Neural progenitor cell (in vitro differentiated cells): ENCODE data around the gene KCTD16. TPM values are rescaled to one million over a fixed set of nuclear protein-coding genes. Genes with fewer than 3 reads are reported as not detected.

Experiments
- DNase-seq: peaks from one replicate; pipeline ENCODE4 v3.0.0-alpha.2; 2016; ENCODE audit warnings: low spot score
- H2AFZ ChIP-seq: fragments of 200-600 bp; sonication (generic); replicated peaks from 2 replicates; pipeline ENCODE4 v1.6.1; 2016; ENCODE audit warnings: antibody characterized with exemption
- H3F3A ChIP-seq: fragments of 200-600 bp; sonication (generic); 2 replicates; pipeline ENCODE4 v1.6.1; 2016; ENCODE audit warnings: antibody characterized with exemption, low read depth
- H3K27ac ChIP-seq: fragments of 200-600 bp; sonication (generic); 2 replicates; pipeline ENCODE4 v1.5.1; 2016; ENCODE audit warnings: mild to moderate bottlenecking
- H3K27me3 ChIP-seq: fragments of 200-600 bp; sonication (generic); 2 replicates; pipeline ENCODE4 v1.6.1; 2016; ENCODE audit warnings: mild to moderate bottlenecking, moderate library complexity
- H3K36me3 ChIP-seq: fragments of 200-600 bp; sonication (generic); 2 replicates; pipeline ENCODE4 v1.5.1; 2016
- H3K4me1 ChIP-seq: fragments of 200-600 bp; sonication (generic); 2 replicates; pipeline ENCODE4 v1.6.1; 2016; ENCODE audit warnings: mixed run types
- H3K4me2 ChIP-seq: fragments of 200-600 bp; sonication (generic); 2 replicates; pipeline ENCODE4 v1.6.1; 2016
- H3K4me3 ChIP-seq: fragments of 200-600 bp; sonication (generic); 2 replicates; pipeline ENCODE4 v1.5.1; 2016
- H3K79me2 ChIP-seq: fragments of 200-600 bp; sonication (generic); 2 replicates; pipeline ENCODE4 v1.6.1; 2016; ENCODE audit warnings: low read depth
- H3K9ac ChIP-seq: fragments of 200-600 bp; sonication (generic); 2 replicates; pipeline ENCODE4 v1.6.1; 2016
- H3K9me3 ChIP-seq: fragments of 200-600 bp; sonication (generic); 2 replicates; pipeline ENCODE4 v1.5.1; 2016; ENCODE audit warnings: low read depth
- H4K20me1 ChIP-seq: fragments of 200-600 bp; sonication (generic); 2 replicates; pipeline ENCODE4 v1.6.1; 2016; ENCODE audit warnings: low read depth
- H3K27ac Mint-ChIP-seq: 3 replicates; pipeline ENCODE4 v1.8.0; 2021; ENCODE audit warnings: mixed read lengths
- H3K27me3 Mint-ChIP-seq: 2 replicates; pipeline ENCODE4 v1.8.0; 2022; ENCODE audit warnings: low read depth, mild to moderate bottlenecking, inconsistent platforms, moderate library complexity, mixed read lengths; ENCODE audit not compliant: insufficient read depth
- H3K36me3 Mint-ChIP-seq: 3 replicates; pipeline ENCODE4 v1.8.0; 2021; ENCODE audit warnings: mixed read lengths
- H3K4me1 Mint-ChIP-seq: 3 replicates; pipeline ENCODE4 v1.8.0; 2021; ENCODE audit warnings: mixed read lengths
- H3K4me3 Mint-ChIP-seq: 3 replicates; pipeline ENCODE4 v1.8.0; 2021; ENCODE audit warnings: mild to moderate bottlenecking, moderate library complexity, mixed read lengths
- H3K9me3 Mint-ChIP-seq: 3 replicates; pipeline ENCODE4 v1.8.0; 2020; ENCODE audit warnings: mixed read lengths
- CTCF ChIP-seq: fragments of 200-600 bp; sonication (generic); IDR thresholded peaks from 2 replicates; pipeline ENCODE4 v1.5.1; 2017; ENCODE audit warnings: antibody characterized with exemption, mild to moderate bottlenecking
- EZH2 ChIP-seq: fragments of 200-600 bp; sonication (generic); IDR thresholded peaks from 2 replicates; pipeline ENCODE4 v1.6.1; 2017; ENCODE audit warnings: antibody characterized with exemption, mild to moderate bottlenecking, moderate library complexity
- EZH2phosphoT487 ChIP-seq: fragments of 200-600 bp; sonication (generic); IDR thresholded peaks from 2 replicates; pipeline ENCODE4 v1.6.1; 2017; ENCODE audit warnings: antibody characterized with exemption
- total RNA-seq: library from RNA; depleted of rRNA; stranded (reverse); fragments of >200 nt; gene quantifications from 2 replicates; pipeline ENCODE4 v1.2.3, GENCODE V29; 2015; ENCODE audit warnings: low replicate concordance

The KCTD16 gene
- total RNA-seq, 1 donor from 2014 or later, result 1.6 TPM

- no peaks in the 10 kb centered on the region for H3K9me3 ChIP-seq
- TF ChIP-seq CTCF (no peak), EZH2phosphoT487 (no peak), EZH2 (no peak)
- no peaks in the 10 kb centered on the region for H4K20me1 ChIP-seq
- H3K4me1 Mint-ChIP-seq, result no peaks in the 10 kb centered on the region
- no peak overlapping the region for H3K4me3 ChIP-seq
- H3K27me3 Mint-ChIP-seq, result no peaks in the 10 kb centered on the region
- H3F3A ChIP-seq, result no peaks in the 10 kb centered on the region
- no peak for DNase-seq
- H3K9me3 Mint-ChIP-seq, result peaks cover 6% of the 10 kb centered on the region
- H3K4me2 ChIP-seq, result no peak overlapping the region
- no peak overlapping the region for H2AFZ ChIP-seq
- H3K9ac ChIP-seq, result no peak overlapping the region
- H3K36me3 ChIP-seq, result no peaks in the 10 kb centered on the region
- peaks cover 3% of the 10 kb centered on the region for H3K27me3 ChIP-seq
- no peaks in the 10 kb centered on the region for H3K36me3 Mint-ChIP-seq
- no peak overlapping the region for H3K27ac ChIP-seq
- no peak overlapping the region for H3K4me3 Mint-ChIP-seq
- H3K4me1 ChIP-seq, result no peaks in the 10 kb centered on the region
- no peaks in the 10 kb centered on the region for H3K79me2 ChIP-seq
- H3K27ac Mint-ChIP-seq, result no peak overlapping the region
These were observed 8.6 kb downstream of the KCTD16 start for GRCh38 chr5:144179226-144179625.

- H4K20me1 ChIP-seq, result no peaks in the 10 kb centered on the region
- Mint-ChIP-seq H3K27ac (no peak overlapping the region), H3K9me3 (peaks cover 6% of the 10 kb centered on the region), H3K27me3 (no peaks in the 10 kb centered on the region), H3K36me3 (no peaks in the 10 kb centered on the region), H3K4me3 (no peak overlapping the region), H3K4me1 (no peaks in the 10 kb centered on the region)
- H3K27me3 ChIP-seq, result no peaks in the 10 kb centered on the region
- H2AFZ ChIP-seq, result no peak overlapping the region
- no peak overlapping the region for H3K27ac ChIP-seq
- H3K9me3 ChIP-seq, result no peaks in the 10 kb centered on the region
- H3F3A ChIP-seq, result no peaks in the 10 kb centered on the region
- DNase-seq, result peak; percentile 17
- TF ChIP-seq EZH2phosphoT487, result no peak
- peak; percentile 71 for TF ChIP-seq CTCF
- no peak overlapping the region for H3K4me3 ChIP-seq
- H3K9ac ChIP-seq, result no peak overlapping the region
- H3K79me2 ChIP-seq, result no peaks in the 10 kb centered on the region
- H3K36me3 ChIP-seq, result no peaks in the 10 kb centered on the region
- no peaks in the 10 kb centered on the region for H3K4me1 ChIP-seq
- H3K4me2 ChIP-seq, result no peak overlapping the region
These were observed 12.7 kb downstream of the KCTD16 start for GRCh38 chr5:144183254-144183889.

- no peaks in the 10 kb centered on the region for H3K27me3 Mint-ChIP-seq
These were observed 17.1 kb downstream of the KCTD16 start for GRCh38 chr5:144187699-144188294.

More at GRCh38 chr5:144187699-144188294, 17.1 kb downstream of the KCTD16 start:
- Mint-ChIP-seq H3K27ac (no peak overlapping the region), H3K4me1 (no peaks in the 10 kb centered on the region), H3K9me3 (no peaks in the 10 kb centered on the region), H3K4me3 (no peak overlapping the region), H3K36me3 (no peaks in the 10 kb centered on the region)
- TF ChIP-seq EZH2 (no peak), EZH2phosphoT487 (no peak), CTCF (no peak)
- Histone ChIP-seq H3K4me3 (no peak overlapping the region), H3K79me2 (no peaks in the 10 kb centered on the region), H4K20me1 (no peaks in the 10 kb centered on the region), H3F3A (no peaks in the 10 kb centered on the region), H3K36me3 (no peaks in the 10 kb centered on the region), H3K9me3 (no peaks in the 10 kb centered on the region), H3K27me3 (no peaks in the 10 kb centered on the region), H3K4me2 (no peak overlapping the region), H3K9ac (no peak overlapping the region), H3K4me1 (no peaks in the 10 kb centered on the region), H2AFZ (no peak overlapping the region), H3K27ac (no peak overlapping the region)
- DNase-seq, result no peak
